Astrocyte of the cerebellum (primary cell): Measurements from ENCODE around the gene CYTH3.

Experiments used
- DNase-seq: peaks from one replicate; pipeline ENCODE4 v3.0.0-alpha.2; 2011; ENCODE audit warnings: low read depth
- H3K4me3 ChIP-seq: 2 replicates; pipeline ENCODE4 v1.5.1; 2011; ENCODE audit warnings: mild to moderate bottlenecking, low read depth, low read length, moderate library complexity
- in situ Hi-C: cut with HindIII; loops from 2 replicates; pipeline ENCODE4 v1.10.0; 2017; ENCODE audit warnings: low sequenced_read_pairs
- TF ChIP-seq, protein P1 (sequence below): IDR thresholded peaks from 2 replicates; pipeline ENCODE4 v1.5.1; 2012; ENCODE audit warnings: low read length, low read depth, moderate library complexity, mild to moderate bottlenecking; ENCODE audit errors: missing control alignments

The CYTH3 gene

DNA sequence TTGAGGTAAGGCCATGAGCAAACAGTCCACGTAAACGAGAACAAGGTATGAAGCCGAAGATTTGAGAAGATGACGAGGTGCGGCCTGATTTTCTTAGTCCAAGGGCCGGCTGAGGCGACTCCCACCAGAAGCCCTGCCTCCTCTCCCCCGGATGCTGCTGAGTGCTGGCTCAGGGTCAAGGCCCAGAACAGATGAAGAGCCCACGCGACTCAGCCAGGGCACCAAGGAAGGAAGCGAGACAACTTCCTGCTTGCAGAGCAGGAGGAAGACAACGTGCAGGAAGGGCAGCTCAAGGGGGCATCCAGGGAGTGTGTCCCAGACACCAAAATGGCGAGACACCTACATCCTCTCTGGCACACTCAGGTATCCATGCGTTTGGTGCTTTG is 99.5 kb downstream of the CYTH3 start:
- TF ChIP-seq, protein P1, sequence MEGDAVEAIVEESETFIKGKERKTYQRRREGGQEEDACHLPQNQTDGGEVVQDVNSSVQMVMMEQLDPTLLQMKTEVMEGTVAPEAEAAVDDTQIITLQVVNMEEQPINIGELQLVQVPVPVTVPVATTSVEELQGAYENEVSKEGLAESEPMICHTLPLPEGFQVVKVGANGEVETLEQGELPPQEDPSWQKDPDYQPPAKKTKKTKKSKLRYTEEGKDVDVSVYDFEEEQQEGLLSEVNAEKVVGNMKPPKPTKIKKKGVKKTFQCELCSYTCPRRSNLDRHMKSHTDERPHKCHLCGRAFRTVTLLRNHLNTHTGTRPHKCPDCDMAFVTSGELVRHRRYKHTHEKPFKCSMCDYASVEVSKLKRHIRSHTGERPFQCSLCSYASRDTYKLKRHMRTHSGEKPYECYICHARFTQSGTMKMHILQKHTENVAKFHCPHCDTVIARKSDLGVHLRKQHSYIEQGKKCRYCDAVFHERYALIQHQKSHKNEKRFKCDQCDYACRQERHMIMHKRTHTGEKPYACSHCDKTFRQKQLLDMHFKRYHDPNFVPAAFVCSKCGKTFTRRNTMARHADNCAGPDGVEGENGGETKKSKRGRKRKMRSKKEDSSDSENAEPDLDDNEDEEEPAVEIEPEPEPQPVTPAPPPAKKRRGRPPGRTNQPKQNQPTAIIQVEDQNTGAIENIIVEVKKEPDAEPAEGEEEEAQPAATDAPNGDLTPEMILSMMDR = no peak
- H3K4me3 ChIP-seq = no peak overlapping the region
- no peak for DNase-seq
- in situ Hi-C loops = no loop called here

DNA sequence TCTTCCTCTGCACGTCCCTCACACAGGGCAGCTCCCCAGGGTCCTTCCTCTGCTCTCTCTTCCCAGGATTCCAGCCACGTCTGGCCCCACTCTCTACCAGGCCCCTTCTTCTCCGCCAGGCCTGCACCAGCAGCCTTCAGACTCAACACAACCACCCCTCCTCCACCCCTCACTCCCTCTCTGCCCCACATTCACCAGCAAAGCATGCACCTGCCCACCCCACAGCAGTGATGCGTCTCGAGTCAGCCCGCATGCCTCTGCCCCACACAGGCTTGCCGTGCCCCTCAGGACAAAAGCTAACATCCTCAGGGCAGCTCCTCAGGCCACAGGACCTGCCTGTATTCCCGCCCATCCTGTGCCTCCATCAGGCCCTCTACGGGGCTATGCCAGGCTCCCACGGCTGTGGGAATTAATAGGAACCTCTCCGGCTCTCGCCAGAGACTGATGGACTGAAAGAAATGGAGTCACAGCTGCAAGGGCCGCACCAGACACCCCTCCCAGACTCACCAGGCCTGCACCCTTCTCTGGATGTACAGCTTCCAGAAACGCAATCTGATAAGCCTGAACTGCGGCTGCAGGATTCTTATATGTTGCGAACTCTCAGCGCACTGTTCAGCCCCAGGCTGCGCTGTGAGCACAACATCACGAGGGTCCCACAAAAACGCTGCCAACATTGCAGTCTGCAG is 100.1 kb downstream of the CYTH3 start:
- TF ChIP-seq, protein P1 = no peak
- in situ Hi-C loops = no loop called here
- DNase-seq = no peak
- H3K4me3 ChIP-seq = no peak overlapping the region

DNA sequence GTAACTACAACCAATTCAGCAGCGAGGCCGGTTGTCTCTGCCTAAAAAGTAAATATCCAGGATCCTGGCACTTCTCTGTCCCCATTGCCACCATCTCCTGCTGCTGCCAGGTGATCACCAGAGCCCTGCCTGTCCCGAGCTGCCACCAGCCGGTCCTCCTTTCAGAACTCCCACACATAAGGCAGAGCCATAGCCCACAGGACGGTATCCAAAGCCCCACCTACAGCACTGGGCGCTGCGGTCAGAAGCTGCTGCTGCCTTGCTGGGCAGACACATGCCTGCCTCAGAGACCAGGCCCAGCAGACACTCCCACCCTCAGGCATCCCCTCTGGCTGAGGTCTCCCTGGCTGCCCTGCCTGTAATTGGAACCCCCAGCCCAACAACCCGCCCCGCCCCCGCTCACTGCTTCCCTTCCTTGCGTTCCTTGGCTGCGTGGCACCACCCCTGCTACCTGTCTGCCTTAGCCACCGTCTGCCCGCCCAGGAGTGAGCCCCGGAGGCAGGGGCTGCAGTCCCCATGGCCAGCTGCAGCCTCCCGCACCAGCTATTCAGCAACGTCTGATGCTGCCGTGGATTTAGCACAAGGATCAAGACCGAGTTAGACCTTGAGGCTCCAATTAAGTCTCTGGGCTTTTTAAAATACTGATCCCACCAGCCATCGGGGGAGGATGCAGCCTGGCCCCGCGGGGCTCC is 100.7 kb downstream of the CYTH3 start:
- DNase-seq = no peak
- TF ChIP-seq, protein P1 = no peak

DNA sequence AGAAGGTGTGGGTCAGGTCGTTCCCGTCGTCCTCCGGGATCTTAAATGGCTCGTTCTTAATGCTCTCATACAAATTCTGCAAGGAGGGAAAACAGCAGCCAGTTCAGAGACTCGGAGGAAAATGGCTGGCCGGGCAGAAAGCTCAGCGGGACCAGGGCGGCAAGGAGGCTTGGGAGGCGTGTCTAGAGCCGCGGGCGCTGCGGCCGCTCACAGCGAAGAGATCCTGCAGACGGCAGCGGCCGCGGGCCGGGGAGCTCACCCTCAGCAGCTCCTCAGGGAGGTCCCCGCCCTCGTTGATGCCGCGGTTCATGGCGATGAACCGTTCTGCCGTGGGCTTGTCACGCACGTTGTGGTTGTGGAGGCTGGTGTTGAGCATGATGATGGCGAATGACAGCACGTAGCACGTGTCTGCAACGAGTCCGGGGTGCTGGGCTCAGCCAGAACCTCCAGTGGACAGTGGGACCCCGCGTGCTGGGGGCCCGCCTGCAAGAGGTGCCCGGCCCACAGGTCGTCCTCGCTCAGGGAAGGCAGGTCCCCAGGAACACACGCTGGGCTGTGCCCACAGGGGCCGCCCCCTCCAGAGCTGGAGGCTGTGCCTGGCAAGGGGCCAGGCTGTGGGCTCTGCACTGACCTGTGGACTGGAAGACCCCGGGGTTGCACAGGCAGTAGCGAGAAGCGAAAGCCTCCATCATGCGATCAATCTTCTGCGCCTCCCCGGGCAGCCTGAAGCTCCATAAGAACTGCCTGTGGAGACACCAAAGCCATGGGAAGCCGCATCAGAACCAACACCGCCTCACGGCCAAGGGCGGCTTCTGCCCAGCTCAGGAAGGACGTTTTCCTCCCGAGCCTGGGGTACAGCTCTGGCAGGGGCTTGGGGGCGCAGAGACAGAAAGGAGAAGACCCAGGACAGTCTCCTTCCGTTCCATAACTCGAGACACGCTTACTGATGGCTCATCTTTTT is 101.6 kb downstream of the CYTH3 start:
- no peak overlapping the region for H3K4me3 ChIP-seq
- in situ Hi-C loops = no loop called here
- DNase-seq = no peak
- TF ChIP-seq, protein P1 = no peak

More for the DNA sequence above, 100.7 kb downstream of the CYTH3 start:
- H3K4me3 ChIP-seq = no peak overlapping the region
- in situ Hi-C loops = no loop called here

DNA sequence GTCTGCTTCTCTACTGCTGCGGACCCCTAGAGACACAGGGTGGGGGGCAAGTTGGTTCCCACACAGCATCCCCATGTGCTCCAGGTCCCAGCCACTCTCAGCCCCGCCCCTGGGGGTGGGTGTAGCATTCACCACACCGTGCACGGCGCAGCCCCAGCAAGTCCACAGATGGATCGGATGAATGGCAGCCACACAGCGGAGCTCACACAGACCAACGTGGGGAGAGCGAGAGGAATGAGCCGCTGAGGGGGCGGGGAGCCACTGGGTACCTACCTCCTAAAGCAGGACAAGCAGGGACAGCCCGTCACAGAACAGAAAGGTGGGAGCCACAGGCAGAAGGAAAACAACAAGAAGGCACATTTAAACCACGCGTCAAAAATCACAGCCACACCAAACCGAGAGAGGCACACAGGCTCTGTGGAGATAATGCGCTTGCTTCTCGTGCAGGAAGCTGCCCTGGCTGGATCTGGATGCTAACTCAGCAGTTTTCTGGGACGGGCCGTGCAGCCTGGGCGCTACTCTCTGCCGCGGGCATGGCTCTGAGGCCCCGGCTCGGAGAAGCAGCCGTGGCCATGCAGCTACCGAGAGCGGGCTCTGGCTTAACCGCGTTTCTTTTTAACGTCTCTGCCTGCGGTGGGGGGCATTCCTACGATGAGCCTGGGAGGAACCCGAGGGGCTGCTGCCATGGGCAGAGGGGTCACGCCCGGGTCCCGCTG is 102.5 kb downstream of the CYTH3 start:
- no peak for DNase-seq
- in situ Hi-C loops = no loop called here
- TF ChIP-seq, protein P1 = no peak
- no peak overlapping the region for H3K4me3 ChIP-seq

DNA sequence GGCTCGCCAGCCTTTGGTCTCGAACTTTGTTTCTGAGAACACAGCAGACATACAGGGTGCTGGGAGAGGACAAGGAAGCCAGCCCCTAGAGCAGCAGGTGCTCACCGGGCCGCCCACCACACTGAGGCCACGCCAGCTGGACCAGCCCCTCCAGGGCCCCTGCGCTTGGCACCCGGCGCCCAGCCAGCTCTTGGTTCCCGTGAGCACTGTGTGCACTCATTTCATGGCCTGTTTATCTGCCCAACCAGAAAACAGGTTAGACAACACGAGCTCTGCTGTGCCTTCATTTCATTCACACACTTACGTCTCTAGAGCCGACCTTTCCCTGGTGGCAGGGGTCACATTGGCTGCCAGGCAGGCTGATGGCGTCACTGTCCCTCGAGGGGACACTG is 104.0 kb downstream of the CYTH3 start:
- TF ChIP-seq, protein P1 = no peak
- in situ Hi-C loops = no loop called here
- no peak overlapping the region for H3K4me3 ChIP-seq
- no peak for DNase-seq
